Nucleus accumbens (tissue), 56 donors: Measurements from ENCODE around the gene SPATC1L.
"Not testable (repeated sequence)": the region's sequence is repeated elsewhere in the genome, so short reads cannot be mapped to it uniquely, and the experiment has no call there.

Source experiments
- DNase-seq, 56 donors: peaks; one replicate each; lab custom pipeline; 2025; lab: John Stamatoyannopoulos, UW

SPATC1L gene

DNA sequence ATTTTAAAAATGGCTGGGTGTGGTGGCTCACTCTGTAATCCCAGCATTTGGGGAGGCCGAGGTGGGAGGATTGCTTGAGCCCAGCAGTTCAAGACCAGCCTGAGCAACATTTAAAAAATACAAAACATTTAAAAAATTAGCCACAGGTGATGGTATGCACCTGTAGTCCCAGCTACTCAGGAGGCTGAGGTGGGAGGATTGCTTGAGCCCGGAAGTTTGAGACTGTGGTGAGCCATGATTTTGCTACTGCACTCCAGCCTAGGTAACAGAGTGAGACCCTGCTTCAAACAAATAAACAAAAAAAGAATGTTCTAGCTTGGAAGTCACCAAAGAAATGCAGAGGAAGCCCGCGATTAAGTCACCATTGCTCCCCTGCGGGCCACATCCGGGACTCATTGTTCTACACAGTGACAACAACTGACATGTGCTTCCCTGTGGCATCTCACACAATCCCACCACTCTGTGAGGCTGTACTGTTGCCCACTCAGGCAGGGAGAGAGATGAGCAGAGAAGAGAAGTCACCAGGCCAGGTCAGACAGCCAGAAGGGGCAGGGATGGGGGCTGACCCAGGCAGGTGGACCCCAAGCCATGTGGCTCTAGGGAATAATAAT lies 18.4 kb upstream of the SPATC1L start:
- no peak for DNase-seq

DNA sequence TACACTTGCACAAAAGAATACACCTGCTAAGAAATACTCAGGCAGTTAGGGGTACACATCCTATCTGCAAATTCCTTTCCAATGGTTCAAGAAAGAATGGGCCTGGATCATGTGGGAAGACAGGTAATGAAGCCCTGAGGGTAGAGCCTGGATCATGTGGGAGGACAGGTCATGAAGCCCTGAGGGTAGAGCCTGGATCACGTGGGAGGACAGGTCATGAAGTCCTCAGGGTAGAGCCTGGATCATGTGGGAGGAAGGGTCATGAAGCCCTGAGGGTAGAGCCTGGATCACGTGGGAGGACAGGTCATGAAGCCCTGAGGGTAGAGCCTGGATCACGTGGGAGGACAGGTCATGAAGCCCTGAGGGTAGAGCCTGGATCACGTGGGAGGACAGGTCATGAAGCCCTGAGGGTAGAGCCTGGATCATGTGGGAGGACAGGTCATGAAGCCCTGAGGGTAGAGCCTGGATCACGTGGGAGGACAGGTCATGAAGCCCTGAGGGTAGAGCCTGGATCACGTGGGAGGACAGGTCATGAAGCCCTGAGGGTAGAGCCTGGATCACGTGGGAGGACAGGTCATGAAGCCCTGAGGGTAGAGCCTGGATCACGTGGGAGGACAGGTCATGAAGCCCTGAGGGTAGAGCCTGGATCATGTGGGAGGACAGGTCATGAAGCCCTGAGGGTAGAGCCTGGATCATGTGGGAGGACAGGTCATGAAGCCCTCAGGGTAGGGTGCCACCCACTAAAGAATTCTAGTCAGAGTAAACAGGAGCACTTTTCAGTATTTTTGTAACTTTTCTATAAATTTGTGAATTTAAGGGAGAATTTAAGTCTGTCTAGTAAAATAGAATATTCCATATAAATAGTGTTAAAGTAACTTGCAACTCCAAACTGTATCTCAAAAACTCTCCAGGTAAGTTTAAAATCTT lies 16.9 kb upstream of the SPATC1L start:
- DNase-seq = not testable (repeated sequence)

DNA sequence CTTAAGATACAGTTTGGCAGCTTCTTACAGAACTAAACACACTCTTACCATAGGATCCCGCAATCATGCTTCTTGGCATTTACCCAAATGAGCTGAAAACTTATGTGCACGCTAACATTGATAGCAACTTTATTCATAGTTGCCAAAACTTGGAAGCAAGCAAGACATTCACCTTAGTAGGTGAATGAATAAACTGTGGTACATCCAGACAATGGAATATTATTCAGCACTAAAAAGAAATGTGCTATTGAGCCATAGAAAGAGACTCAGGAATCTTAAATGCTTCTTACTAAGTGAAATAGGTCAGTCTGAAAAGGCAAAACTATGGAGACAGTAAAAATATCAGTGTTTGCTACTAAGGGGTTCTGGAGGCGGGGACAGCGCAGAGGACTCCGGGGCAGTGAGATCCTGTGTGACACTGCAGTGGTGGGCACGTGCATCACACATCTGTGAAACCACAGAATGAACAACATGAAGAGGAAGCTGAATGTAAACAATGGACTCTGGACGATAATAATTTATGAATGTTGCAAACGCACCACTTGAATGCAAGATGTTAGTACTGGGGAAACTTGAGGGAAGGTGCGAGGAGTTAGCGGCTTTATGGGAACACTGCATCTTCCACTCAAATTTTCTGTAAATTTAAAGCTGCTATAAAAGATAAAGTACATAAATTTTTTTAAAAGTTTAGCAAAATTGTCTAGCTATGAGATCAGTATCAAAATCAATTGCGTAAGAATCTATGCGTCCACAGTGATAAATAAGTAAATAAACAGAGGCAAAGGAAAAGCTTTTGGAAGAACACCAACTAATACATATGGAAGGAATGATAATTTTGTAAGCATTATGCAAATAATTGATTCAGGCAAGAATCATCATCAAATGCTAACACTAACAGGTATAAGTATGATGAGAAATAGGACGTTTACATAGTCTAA lies 15.4 kb upstream of the SPATC1L start:
- no peak for DNase-seq

DNA sequence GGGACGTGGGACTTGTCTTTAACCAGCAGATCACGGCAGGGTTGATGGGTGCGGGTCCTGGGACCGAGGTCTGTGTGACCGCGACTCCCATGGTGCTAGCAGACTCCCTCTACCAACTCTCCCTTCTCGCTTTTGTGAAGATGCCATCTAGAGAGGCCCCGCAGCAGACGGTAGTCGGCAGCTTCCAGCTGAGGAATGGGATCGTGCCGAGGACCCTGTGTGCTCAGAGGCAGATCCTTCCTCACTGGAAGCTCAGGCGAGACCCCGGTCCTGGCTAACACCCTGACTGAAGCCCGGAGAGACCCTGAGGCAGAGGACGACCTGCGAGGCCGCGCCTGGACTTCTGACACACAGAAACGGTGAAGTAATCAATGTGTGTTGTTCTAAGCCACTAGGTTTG lies 12.5 kb upstream of the SPATC1L start:
- DNase-seq = no peak

DNA sequence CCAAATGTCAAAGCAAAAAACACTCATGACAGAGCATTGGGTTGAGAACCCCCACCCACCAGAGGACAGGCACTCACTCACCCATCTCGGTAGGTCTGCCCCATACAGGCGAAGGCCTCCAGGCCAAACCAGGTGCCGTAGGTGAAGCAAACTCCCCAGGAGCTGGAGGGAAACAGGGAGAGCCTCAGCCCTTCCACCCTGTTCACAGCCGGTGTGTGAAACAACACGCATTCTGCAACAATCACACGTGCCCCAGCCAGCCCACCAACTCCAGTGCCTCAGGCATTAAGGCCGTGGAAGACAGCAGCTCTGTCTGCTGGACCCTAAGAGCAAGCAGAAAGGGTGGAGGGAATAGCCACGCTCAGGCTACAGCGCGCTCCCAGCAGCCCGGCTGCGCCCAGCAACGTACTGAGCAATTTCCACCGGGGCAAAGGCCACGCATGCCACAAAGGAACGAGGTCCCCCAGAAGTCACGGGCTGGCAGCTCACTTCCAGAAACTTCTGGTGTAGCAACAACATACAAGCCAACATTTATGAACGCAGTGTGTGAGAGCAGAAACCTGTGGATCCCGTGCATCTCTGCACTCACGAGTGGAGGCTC lies 11.4 kb upstream of the SPATC1L start:
- no peak for DNase-seq

DNA sequence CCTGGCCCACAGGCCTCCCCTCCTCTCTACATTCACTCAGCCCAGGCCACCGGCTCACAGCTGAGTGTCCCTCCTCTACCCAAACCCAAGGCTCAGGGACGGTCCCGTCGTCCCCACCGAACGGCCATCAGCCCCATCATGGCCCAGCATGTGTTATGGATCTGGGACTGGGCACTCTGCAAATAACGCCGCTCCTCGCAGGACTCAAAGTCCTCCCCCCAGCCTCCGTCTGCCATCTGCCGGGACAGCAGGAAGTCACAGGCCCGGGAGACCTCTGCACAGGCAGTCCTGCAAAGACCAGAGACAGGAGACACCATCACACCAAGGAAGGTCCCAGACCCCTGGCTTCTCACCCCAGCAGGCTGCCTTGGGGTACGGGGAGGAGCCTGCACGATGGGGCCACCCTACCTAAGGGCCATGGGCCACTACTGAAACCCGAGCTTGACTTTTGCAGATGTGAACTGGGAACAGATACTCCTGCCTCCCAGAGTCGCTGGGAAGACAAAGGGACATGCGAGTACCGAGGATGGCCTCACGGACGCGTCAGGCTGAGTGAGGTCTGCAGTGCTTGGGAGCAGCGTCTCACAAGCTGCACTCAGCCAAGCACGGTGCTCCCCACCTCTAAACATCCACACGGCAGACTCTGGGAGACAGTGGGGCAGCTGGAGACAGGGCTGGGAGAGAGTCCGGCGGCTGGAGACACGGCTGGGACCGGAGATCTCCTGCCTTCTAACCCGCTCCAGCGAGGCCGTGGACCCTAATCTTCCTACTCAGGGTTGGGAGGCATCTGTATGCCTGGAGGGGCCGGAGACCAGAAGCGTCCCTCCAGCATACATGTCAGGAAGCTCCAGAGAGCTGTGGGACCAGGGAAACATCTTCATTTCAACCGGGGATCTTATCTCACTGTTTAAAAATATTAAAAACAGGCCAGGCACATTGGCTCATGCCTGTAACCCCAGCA lies 10.4 kb upstream of the SPATC1L start:
- DNase-seq = no peak

DNA sequence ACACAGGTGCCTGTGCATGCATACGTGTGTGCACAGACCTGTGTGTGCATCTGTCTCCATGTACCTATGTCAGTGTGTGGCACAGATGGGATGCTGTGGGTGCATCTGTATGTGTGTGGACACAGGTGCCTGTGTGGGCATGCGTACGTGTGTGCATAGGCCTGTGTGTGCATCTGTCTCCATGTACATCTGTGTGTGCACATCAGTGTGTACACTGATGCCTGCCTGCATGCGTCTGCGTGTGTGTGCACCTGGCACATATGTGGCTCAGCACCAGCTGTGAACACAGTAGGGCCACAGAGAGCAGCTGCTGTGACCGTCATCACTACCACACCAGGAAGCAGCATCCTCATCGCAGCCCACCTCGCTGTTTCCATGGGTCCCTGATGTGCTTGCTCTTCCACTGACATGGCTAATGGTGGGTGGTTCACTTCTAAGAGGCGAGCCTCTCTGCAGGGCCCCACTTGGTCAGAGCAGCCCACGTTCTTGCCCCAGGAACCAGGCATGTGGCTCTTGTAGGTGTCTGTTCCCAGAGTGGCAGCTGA lies 9.6 kb upstream of the SPATC1L start:
- DNase-seq = no peak

DNA sequence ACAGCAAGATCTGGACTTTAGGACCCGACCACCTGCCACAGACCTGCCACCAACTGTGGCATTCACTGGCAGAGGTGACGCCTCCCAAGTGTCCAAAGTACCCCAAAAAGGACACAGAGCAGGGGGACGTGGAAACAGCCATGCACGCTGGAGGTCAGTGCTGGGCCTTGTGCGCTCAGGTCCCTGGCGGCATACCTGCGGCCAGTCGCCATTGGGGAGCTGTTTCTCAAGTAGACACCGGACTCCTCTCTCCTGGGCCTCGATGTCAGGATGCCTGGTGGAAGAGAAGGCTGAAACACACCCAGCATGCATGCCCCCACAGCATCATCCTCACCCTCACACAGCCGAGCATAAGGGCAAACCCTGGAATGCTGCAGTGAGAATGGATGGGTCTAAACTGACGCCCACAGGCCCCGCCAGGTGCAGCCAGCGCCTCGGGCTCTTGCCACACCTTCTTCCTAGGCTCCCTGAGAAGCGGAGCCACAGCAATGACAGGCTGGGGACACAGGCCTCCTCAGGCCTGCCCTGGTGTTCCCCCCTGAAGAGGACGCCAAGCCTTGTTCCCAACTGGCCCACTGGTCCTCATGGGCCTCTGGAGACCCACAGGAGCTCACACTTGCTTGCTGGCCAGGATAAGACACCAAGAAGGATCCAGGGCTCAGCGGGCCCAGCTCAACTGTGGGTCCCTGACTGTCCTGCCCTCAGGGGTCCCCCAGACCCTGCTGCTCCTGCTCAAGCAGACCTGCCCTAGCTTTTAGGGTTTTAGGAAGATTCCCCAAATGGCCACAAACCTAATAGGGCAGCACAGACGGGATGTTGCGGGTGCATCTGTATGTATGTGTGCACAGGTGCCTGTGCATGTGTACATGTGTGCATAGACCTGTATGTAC lies 7.7 kb upstream of the SPATC1L start:
- DNase-seq = no peak

DNA sequence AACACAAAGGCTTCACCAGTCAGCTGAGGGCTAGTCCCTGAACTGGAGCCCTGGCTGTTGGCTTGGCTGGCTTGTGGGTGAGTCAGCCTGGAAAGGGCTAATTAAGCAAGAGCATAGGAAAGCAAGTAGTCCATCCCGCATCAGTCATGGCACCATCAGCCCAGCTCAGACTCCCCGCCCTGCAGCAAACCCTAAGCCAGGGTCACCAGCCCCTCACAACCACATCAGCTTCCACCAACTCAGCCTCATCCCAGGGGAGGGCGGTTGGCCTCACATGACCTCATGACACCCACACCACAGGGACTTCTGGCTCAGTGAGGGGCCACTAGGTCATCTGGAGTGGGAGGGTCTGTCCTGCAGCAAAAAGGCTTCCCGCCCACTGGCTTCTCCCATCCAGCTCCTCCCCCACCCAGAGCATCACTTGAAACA lies 7.0 kb upstream of the SPATC1L start:
- no peak for DNase-seq

DNA sequence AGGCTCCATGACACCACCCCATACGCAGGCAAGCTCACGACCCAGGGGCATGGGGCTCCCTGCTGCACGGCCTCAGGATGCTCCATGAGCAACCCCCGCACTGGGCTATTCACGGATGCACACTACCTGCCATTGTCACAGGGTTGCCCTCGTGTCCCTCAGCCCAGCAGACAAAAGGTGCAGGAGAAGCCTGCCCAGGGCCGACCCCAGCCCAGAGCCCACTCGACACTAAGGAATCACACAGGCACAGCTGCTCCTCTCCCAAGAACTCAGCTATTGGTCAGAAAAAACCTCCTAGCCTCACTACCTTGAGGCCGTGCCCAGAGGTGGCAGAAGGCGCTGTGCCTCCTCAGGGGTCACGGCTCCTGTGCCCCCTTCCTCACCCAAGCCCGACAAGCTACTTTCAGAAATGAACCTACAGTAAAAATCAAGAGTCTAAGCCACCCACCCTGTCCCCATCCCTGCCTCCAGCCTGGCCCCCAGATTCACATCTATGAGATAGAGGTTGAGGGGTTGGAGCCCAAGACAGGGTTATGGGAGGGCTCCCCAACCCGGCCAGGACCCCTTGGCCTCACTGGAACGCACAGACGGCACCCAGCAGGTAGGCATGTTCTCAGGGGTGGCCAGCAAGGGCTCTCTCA lies 6.4 kb upstream of the SPATC1L start:
- DNase-seq = no peak

DNA sequence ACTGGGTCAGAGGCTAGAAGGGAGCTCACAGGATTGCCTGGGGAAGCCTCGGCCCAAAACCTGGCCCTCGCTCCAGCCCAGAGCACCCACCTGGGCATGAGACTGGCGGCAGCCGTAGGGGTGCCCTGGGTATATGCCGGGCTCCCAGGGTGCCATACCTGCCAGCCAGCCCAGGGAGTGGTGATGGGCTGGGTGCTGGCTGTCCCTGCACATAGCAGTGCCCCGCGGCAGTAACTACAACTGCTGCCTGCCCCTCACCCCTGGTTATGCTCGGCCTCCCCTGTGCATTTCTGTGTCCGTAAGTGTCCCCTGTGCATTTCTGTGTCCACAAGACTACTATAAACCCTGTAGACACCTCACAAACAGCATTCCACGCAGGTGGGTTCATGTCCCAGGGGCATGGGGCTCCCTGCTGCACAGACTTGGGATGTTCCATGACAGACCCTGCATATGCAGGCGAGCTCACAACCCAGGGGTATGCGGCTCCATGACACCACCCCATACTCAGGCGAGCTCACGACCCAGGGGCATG lies 5.8 kb upstream of the SPATC1L start:
- no peak for DNase-seq

DNA sequence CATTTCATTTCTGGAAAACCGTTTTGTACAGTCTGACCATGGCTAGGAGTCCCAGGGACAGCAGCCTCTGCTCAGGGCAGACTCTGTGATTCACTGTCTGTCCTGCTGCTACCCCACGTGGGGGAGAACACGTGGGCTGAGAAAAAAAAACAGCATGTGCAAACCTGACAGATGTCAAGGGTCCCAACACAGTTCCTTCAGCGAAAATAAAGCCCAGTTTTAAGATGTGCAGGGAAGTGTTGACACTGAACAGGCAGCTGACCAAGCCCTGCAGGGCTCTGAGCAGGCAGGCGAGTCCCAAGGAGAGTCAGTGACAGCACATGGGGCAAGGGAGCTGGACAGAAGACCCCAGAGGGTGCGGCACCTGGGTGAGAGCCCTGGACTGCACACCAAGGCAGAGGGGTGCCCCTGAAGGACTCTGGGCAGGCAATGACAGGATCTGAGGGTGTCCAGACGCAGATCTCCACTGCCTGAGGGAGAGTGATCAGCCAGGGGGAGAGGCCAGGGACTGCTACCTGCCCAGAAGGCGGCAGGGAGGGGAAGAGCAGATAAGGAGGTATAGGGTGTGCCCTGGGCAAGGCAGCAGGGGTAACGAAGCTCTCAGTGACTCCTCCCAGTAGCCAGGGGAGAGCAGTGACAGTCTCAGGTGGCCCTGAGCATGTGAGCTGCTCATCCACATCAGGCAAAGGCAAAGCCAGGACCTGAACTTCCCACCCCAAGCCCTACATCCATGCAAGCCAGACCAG lies 5.1 kb upstream of the SPATC1L start:
- DNase-seq = peak in 1 of 56 donors; percentile 40

DNA sequence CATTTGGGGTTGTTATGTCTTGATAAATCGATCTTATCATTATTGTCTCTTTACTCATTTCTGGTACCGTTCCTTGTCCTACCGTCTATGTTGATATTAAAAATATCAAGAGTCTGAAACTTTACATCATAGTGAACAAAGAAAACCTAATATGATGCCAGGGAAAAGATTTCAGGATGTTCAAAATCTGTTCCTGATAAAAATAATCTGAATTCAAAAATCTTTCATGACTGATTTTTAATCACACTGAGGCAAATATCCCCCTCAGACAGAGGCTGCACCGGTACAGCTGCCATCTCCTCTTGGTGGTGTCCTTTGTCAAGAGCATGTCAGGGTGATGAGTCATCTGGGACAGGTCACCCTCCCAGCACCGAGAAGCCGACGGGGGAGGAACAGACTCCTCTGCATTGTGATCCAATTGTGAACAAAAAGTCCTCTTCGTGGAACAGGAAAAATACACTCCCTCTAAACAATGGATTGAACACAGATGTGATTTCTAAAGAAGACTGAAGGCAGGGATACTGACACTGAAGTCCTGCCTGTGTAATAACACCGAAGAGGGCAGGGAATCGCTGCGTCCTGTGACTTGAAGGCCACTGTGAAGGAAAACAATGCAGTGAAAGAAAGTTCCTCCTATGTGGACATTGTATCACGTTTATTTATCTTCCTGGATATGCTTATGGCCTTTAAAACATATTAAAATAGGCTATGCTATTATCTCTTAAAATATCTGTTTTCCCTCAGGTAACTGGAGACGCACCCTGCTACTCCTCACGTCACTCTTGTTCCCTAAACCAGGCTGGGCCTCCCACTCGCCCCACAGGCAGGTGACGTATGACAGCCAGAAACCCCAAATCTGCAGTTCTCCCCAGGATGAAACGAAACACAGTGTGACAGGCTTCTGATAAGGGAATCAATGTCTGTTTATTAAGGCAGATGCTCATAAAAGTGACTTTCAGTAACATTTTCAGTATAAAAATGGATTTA lies 4.3 kb upstream of the SPATC1L start:
- DNase-seq = peak in 46 of 56 donors; percentile 19 to 86 (median 52)

DNA sequence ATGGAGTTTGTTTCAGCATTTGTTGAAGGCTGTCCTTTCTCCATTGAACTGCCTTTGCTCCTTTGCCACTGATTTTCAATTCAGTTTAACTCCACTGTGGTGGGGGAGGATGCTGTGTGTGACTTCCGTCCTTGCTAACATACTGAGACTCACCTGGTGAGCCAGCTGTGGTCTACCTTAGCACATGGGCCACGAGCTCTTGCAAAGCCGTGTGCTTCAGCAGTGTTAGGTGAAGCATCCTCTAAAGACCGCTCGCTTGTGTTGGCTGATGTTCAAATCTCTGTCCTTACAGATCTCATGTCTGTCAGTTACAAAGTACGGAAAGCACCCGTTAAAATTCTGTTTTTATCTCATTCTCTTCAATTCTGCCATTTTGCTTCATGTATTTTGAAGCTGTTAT lies 3.6 kb upstream of the SPATC1L start:
- DNase-seq = no peak

DNA sequence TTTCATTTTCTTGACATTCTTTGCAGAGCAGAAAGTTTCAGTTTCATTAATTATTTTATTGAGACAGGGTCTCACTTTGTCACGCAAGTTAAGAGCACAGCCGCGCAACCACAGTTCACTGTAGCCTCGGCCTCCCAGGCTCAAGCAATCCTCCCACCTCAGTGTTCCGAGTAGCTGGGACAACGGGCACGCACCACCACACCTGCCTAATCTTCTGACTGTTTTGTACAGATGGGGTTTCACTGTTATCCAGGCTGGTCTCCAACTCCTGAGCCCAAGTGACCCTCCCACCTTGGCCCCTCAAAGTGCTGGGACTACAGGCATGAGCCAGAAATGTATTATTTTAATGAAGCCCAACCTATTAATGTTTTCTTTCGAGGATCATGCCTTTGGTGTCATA lies 3.0 kb upstream of the SPATC1L start:
- no peak for DNase-seq
